Immature natural killer cell (primary cell): ENCODE measurements around the gene DNMT1. TPM values are rescaled to one million over a fixed set of nuclear protein-coding genes. Genes with fewer than 3 reads are reported as not detected.
"Not testable (repeated sequence)": the region's sequence is repeated elsewhere in the genome, so short reads cannot be mapped to it uniquely, and the experiment has no call there.

ENCODE experiments used
- DNase-seq, 3 donors: peaks; one replicate each; pipeline ENCODE4 v3.0.0; 2022; ENCODE audit warnings: mixed read lengths in 1 of 3
- H3K27ac Mint-ChIP-seq, 6 donors: one replicate each; pipeline ENCODE4 v1.8.0; 2020; ENCODE audit warnings: mixed read lengths in 6 of 6, mild to moderate bottlenecking in 5 of 6, inconsistent platforms in 4 of 6, moderate library complexity in 3 of 6
- H3K27me3 Mint-ChIP-seq, 3 donors: one replicate each; pipeline ENCODE4 v1.8.0; 2020 to 2021; ENCODE audit warnings: low read depth in 3 of 3, mild to moderate bottlenecking in 3 of 3, mixed read lengths in 3 of 3, moderate library complexity in 3 of 3, inconsistent platforms in 1 of 3
- H3K36me3 Mint-ChIP-seq, 3 donors: one replicate each; pipeline ENCODE4 v1.8.0; 2020; ENCODE audit warnings: mixed read lengths in 3 of 3, inconsistent platforms in 2 of 3, mild to moderate bottlenecking in 2 of 3
- H3K4me1 Mint-ChIP-seq, 2 donors: one replicate each; pipeline ENCODE4 v1.8.0; 2020; ENCODE audit warnings: inconsistent platforms in 2 of 2, mild to moderate bottlenecking in 2 of 2, mixed read lengths in 2 of 2, moderate library complexity in 1 of 2
- H3K4me3 Mint-ChIP-seq, 5 donors: one replicate each; pipeline ENCODE4 v1.8.0; 2020; ENCODE audit warnings: mild to moderate bottlenecking in 5 of 5, mixed read lengths in 5 of 5, inconsistent platforms in 3 of 5, moderate library complexity in 3 of 5
- H3K9me3 Mint-ChIP-seq, 6 donors: one replicate each; pipeline ENCODE4 v1.8.0; 2020; ENCODE audit warnings: mild to moderate bottlenecking in 6 of 6, mixed read lengths in 6 of 6, inconsistent platforms in 4 of 6, moderate library complexity in 3 of 6
- polyA plus RNA-seq, 3 donors: library from polyadenylated mRNA; unstranded; fragments of 300-500 nt; fragmentation: Illumina TruSeq; gene quantifications; one replicate each; pipeline ENCODE4 v1.2.3, GENCODE V29; 2021

DNMT1 gene
- polyA plus RNA-seq = 100 to 1,000 TPM in 1 of 3 donors, 10 to 100 TPM in 2; 21.8 to 162 (median 43.3) TPM

DNA sequence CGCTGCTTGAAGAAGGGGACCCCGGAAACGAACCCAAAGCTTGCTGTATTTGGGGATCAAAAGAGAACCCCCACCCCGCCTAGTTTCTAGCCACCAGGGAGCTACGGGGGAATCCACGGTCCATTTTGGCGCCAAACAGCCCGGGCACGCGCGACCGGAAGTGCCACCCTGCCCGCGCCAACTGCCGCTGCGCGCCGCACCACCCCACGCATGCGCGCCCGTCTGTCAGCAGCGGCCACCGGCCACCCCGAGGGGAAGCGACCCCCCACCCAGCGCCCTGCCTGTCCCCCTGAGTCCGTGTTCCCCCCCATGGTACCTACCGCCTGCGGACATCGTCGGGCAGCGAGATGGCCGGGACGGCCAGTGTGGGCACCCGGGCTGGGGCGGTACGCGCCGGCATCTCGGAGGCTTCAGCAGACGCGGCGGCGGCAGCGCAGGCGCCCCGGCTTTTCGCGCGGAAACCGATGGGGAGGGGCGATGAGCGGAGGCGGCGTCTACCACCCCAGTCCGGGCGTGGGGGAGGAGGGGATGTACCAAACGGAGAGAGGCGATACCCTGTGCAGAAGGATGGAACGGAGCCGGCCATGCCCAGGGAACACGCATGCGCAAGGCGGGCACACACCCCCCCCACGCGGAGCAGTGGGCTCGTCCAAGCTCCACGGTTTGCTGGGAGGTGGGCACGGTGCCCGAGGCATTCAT lies at the start of gene DNMT1:
TSS of gene DNMT1 (minus strand) at position 454 of the 699 bp plus-strand sequence. CDS start at position 400, 54 bp downstream.
- H3K27ac Mint-ChIP-seq = peak within 1 kb of the TSS; percentile 89 to 94 (median 92)
- H3K27me3 Mint-ChIP-seq = peaks cover 6 to 13% (median 7%) of the 10 kb centered on the region in 3 donors
- no peaks in the 10 kb centered on the region for H3K9me3 Mint-ChIP-seq
- H3K4me3 Mint-ChIP-seq = peak within 1 kb of the TSS; percentile 89 to 97 (median 93)
- H3K4me1 Mint-ChIP-seq = peaks cover 38 to 48% of the 10 kb centered on the region in 2 donors
- DNase-seq = peak; percentile 97
- H3K36me3 Mint-ChIP-seq = peaks cover 0 to 4% (median 0%) of the 10 kb centered on the region in 3 donors

DNA sequence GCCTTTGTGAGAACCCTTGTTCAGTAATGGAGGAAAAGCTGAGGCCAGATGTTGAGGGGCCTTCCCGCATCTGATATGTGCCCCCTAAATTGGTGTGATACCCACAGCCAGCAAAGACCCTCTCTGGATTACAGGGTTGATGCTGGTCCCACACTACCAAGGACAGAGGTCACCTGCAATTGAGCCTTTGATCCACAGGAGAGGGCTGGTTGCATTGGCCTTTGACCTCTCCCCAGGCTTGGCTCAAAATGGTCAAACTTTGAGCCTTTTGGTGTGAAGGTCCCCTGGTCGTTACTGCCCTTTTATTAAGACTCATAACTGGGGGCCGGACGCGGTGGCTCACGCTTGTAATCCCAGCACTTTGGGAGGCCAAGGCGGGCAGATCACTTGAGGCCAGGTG lies 48.9 kb upstream of the DNMT1 start:
- DNase-seq = no peak
- no peaks in the 10 kb centered on the region for H3K27me3 Mint-ChIP-seq
- H3K4me1 Mint-ChIP-seq = no peaks in the 10 kb centered on the region

DNA sequence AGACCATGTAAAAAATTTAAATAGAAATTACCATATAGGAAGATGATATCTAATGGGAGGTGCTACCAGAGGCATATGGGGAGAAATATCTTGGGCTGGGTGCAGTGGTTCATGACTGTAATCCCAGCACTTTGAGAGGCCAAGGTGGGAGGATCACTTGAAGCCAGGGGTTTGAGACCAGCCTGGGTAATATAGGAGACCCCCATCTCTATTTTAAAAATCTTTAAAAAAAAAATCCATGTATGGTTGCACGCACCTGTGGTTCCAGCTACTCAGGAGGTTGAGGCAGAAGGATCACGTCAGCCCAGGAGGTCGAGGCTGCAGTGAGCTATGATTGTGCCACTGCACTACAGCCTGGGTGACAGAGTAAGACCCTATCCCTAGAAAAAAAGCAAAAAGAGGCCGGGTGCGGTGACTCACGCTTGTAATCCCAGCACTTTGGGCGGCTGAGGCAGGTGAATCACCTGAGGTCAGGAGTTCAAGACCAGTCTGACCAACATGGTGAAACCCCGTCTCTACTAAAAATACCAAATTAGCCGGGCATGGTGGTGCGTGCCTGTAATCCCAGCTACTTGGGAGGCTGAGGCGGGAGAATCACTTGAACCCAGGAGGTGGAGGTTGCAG lies 47.2 kb upstream of the DNMT1 start:
- not testable (repeated sequence) for H3K4me3 Mint-ChIP-seq, H3K9me3 Mint-ChIP-seq, H3K27ac Mint-ChIP-seq, DNase-seq, H3K27me3 Mint-ChIP-seq, H3K36me3 Mint-ChIP-seq, H3K4me1 Mint-ChIP-seq

More for the DNA sequence above, 48.9 kb upstream of the DNMT1 start:
- no peaks in the 10 kb centered on the region for H3K36me3 Mint-ChIP-seq
- H3K9me3 Mint-ChIP-seq = no peaks in the 10 kb centered on the region
- no peak overlapping the region for H3K4me3 Mint-ChIP-seq
- no peak overlapping the region for H3K27ac Mint-ChIP-seq

DNA sequence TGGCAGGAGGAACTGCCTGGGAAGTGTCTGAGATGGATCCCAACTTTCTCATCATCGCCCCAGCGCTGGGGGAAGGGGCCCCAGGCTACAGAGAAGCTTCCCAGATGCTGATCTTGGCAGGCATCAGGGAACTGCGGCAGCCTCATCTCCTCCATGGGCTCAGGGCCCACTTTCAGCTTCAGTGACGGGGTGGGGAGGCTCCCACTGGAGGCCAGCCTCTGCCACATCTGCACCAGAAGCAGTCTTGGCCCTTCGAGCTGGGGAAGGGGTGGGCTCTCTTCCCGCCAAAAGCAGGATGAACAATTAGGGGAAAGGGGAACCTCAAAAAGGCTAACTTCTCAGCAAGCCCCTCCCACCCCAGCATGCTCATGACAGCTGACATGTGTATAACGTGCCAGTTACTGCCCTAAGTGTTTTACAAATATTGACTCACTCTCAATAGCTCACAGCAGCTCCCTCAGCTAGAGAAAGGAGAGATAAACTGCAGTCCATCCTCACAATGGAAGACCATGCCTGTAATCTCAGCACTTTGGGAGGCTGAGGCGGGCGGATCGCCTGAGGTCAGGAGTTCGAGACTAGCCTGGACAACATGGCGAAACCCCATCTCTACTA lies 43.5 kb upstream of the DNMT1 start:
- H3K9me3 Mint-ChIP-seq = no peaks in the 10 kb centered on the region
- H3K4me1 Mint-ChIP-seq = peaks cover 20 to 22% of the 10 kb centered on the region in 2 donors
- H3K4me3 Mint-ChIP-seq = peak overlapping the region in 1 of 5 donors; percentile 13
- no peak for DNase-seq
- H3K27ac Mint-ChIP-seq = peak overlapping the region in 4 of 6 donors; percentile 13 to 48 (median 29)
- no peaks in the 10 kb centered on the region for H3K36me3 Mint-ChIP-seq
- peaks cover 0 to 9% (median 0%) of the 10 kb centered on the region in 3 donors for H3K27me3 Mint-ChIP-seq

DNA sequence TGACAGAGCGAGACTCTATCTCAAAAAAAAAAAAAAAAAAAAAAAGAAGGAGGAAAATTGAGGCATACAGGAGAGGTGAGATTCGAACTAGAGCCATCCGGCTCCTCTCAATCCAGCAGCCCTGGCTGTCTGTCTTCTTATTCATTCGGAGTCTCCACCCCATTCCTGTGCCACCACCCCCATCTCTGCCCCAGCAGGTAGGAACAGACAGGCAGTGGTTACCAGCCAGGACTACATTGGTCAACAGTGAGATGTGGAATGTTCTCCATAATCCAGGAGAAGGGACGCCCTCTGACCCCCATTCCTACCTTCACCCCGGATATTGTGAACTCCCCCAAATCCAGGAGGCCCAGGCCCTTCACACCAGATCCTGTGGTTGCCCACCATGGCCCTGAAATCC lies 42.9 kb upstream of the DNMT1 start:
- Mint-ChIP-seq H3K4me1 (peaks cover 20 to 22% of the 10 kb centered on the region in 2 donors), H3K9me3 (no peaks in the 10 kb centered on the region), H3K36me3 (no peaks in the 10 kb centered on the region), H3K4me3 (peak overlapping the region in 1 of 5 donors; percentile 13), H3K27me3 (peaks cover 0 to 9% (median 0%) of the 10 kb centered on the region in 3 donors), H3K27ac (peak overlapping the region in 4 of 6 donors; percentile 7 to 48 (median 29))
- no peak for DNase-seq

DNA sequence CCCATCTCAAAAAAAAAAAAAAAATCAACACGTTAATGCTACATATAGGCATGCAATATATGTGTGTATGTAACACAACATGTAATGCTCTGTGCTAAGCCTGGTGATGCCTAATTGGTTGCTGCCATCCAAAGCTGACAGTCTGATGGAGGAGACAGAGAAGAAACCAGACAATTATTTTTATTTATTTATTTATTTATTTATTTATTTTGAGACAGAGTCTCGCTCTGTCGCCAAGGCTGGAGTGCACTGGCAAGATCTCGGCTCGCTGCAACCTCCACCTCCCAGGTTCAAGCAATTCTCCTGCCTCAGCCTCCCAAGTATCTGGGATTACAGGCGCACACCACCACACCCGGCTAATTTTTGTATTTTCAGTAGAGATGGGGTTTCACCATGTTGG lies 40.7 kb upstream of the DNMT1 start:
- not testable (repeated sequence) for H3K36me3 Mint-ChIP-seq, DNase-seq, H3K9me3 Mint-ChIP-seq
- peaks cover 0 to 13% (median 2%) of the 10 kb centered on the region in 3 donors for H3K27me3 Mint-ChIP-seq
- H3K27ac Mint-ChIP-seq = peak overlapping the region; percentile 95 to 99 (median 98)
- peak overlapping the region; percentile 83 to 91 (median 89) for H3K4me3 Mint-ChIP-seq
- H3K4me1 Mint-ChIP-seq = peaks cover 26 to 29% of the 10 kb centered on the region in 2 donors

DNA sequence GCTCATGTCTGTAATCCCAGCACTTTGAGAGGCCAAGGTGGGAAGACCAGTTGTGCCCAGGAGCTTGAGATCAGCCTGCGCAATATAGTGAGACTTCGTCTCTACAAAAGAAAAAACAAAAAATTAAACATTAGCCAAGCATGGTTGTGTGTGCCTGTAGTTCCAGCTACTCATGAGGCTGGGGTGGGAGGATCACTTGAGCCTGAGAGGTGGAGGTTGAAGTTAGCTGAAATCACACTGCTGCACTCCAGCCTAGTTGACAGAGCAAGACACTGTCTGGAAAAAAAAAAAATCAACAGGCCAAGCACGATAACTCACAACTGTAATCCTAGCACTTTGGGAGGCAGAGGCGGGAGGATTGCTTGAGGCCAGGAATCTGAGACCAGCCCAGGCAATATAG lies 40.2 kb upstream of the DNMT1 start:
- Mint-ChIP-seq H3K36me3 (no peaks in the 10 kb centered on the region), H3K27ac (peak overlapping the region; percentile 83 to 99 (median 98)), H3K27me3 (peaks cover 0 to 16% (median 2%) of the 10 kb centered on the region in 3 donors), H3K9me3 (no peaks in the 10 kb centered on the region), H3K4me3 (peak overlapping the region in 4 of 5 donors; percentile 8 to 91 (median 86)), H3K4me1 (peaks cover 26 to 29% of the 10 kb centered on the region in 2 donors)
- DNase-seq = no peak

DNA sequence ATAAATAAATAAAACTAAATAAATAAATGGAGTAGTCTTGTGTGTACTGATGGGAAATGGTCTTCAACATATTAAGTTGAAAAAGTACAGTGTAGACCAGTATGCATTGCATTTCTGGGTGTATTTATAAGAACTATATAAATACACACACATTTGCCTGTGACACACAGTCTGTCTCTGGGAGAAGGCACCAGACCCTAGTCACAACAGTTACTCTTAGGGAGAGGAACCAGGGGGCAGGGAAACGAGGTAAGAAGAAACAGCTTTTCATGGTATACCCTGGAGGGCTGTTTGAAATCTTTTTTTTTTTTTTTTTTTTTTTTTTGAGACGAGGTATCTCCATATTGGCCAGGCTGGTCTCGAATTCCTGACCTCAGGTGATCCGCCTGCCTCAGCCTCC lies 39.2 kb upstream of the DNMT1 start:
- no peak for DNase-seq
- H3K9me3 Mint-ChIP-seq = no peaks in the 10 kb centered on the region
- peaks cover 33 to 36% of the 10 kb centered on the region in 2 donors for H3K4me1 Mint-ChIP-seq
- H3K27ac Mint-ChIP-seq = peak overlapping the region in 2 of 6 donors; percentile 49 to 72
- H3K27me3 Mint-ChIP-seq = peaks cover 0 to 17% (median 2%) of the 10 kb centered on the region in 3 donors
- H3K4me3 Mint-ChIP-seq = no peak overlapping the region
- H3K36me3 Mint-ChIP-seq = no peaks in the 10 kb centered on the region

DNA sequence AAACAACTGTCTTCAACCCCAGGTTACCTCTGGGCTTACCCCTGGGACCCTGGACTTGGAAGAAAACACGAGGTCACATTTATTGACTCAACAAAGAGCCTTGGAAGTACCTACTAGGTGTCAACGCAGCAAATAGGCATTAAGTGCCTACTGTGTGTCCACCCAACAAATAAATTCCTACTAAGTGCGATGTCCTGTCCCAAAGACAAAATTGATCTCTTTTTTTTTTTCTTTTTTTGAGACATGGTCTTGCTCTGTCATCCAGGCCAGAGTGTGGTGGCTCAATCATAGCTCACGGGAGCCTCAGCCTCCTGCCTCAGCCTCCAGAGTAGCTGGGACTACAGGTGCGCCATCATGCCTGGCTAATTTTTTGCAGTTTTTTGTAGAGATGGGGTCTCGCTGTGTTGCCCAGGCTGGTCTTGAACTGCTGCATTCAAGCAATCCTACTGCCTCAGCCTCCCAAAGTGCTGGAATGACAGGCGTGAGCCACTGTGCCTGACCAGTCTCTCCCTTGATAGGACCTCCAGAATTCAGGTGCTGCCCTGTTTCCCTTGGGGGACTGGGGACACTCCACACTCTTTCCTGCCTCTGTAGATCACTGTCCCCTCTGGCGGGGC lies 37.0 kb upstream of the DNMT1 start:
- DNase-seq = no peak
- Mint-ChIP-seq H3K36me3 (no peaks in the 10 kb centered on the region), H3K27ac (peak overlapping the region; percentile 68 to 89 (median 86)), H3K27me3 (peaks cover 0 to 17% (median 2%) of the 10 kb centered on the region in 3 donors), H3K4me3 (peak overlapping the region; percentile 63 to 89 (median 77)), H3K4me1 (peaks cover 34 to 35% of the 10 kb centered on the region in 2 donors), H3K9me3 (no peaks in the 10 kb centered on the region)

DNA sequence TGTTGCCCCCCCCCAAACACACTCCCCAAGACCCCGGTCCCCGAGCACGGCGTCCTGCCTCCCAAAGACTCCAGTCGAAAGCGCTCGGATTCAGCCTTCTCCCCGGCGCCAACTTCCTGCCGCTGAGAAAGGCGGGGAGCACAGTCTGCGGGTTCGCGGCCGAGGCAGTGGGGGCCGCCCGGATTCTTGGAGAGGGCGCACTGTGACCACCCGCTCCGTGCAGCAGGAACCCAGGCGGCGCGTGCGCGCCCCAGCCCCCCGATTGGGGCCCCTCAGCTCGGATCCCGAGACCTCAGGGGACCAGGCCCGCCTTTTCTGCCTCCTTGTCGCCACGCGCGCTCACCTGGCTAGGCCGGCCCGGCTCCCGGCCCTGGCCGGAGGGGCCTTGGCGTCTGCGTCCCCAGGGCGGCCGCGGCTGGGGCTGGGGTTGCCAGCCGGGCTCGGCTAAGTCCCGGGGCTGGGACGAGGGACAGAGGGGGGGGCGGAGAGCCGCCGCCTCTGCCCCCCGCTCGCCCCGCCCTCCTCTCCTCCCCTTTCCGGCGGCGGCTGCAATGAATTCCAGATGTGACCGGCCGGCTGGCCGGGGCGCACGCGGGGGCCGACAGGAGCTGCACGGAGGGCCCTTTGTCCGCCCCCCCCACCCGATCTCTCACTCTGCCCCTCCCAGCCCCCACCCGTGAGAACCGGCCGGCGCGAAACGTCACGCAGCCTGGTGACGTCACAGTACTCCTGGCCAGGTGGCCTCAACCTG lies 36.3 kb upstream of the DNMT1 start, which contains the start of gene S1PR2:
TSS of gene S1PR2 (minus strand) at position 471 of the 751 bp plus-strand sequence. CDS start 6,426 bp downstream, outside the sequence.
- Mint-ChIP-seq H3K4me1 (peaks cover 27 to 29% of the 10 kb centered on the region in 2 donors), H3K27me3 (peaks cover 0 to 11% (median 2%) of the 10 kb centered on the region in 3 donors)
- DNase-seq = peak; percentile 67 to 70 (median 69)

DNA sequence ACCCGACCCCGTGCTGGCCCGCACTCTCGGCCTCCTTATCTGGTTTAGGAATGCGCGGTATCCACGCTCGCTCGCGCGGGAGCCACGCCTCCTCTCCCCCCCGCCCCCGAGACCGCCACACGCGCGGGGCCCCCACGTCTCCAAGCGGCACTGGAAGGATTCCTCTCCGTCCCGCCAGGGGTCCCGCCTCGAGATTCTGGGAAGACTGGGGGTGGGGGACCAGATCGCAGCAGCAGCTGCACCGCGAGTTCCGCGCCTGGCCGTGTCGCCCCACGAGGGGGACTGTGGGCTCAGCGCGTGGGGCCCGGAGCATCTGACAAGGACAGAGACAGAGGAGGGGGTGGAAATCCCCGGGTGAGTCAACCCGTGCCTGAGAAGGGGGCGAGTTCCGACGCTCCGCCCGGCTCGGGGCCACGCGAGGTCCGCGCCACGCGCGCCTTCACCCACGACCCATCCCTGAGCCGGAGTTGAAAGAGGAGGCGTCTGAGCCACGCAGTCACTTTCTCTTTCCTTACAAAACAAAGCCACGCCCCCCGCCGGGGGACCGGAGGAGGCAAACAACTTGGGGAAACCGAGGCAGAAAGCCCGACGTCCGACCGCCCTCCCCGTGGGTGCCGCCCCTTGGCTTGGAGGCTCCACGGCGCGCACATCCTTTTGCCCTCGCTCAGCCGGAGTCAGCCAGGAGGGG lies 35.6 kb upstream of the DNMT1 start:
- DNase-seq = peak; percentile 56 to 66 (median 65)
- Mint-ChIP-seq H3K9me3 (no peaks in the 10 kb centered on the region), H3K27ac (peak overlapping the region; percentile 43 to 89 (median 82)), H3K4me3 (peak overlapping the region; percentile 84 to 90 (median 87)), H3K36me3 (no peaks in the 10 kb centered on the region), H3K27me3 (peaks cover 0 to 10% (median 2%) of the 10 kb centered on the region in 3 donors), H3K4me1 (peaks cover 21% of the 10 kb centered on the region in 2 donors)

More for the DNA sequence above, 36.3 kb upstream of the DNMT1 start, which contains the start of gene S1PR2:
- H3K4me3 Mint-ChIP-seq = peak within 1 kb of the TSS; percentile 84 to 90 (median 87)
- H3K27ac Mint-ChIP-seq = peak within 1 kb of the TSS; percentile 68 to 89 (median 88)
- H3K36me3 Mint-ChIP-seq = no peaks in the 10 kb centered on the region
- H3K9me3 Mint-ChIP-seq = no peaks in the 10 kb centered on the region

DNA sequence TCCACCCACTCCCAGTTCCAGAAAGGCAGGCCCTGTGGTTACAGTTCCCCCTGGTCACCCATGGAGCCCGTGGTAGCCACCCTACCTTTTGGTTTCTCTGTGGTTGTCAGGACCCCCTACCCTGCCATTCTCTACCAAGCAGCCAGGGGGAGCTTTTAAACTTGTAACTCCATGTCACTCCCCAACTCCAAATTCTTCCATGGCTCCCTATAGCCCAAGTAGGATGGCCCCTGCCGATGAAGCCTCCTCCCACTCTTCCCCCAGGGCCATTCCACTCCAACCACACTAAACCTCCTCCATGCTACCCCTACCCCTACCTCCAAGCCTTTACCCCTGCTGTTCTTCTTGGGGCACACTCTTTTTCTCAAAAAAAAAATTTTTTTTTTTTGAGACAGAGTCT lies 34.2 kb upstream of the DNMT1 start:
- H3K4me3 Mint-ChIP-seq = peak overlapping the region in 4 of 5 donors; percentile 53 to 79 (median 72)
- peaks cover 0 to 10% (median 2%) of the 10 kb centered on the region in 3 donors for H3K27me3 Mint-ChIP-seq

More for the DNA sequence above, 34.2 kb upstream of the DNMT1 start:
- H3K27ac Mint-ChIP-seq = peak overlapping the region in 4 of 6 donors; percentile 48 to 86 (median 70)
- H3K36me3 Mint-ChIP-seq = peaks cover 0 to 4% (median 2%) of the 10 kb centered on the region in 3 donors
- H3K4me1 Mint-ChIP-seq = peaks cover 16% of the 10 kb centered on the region in 2 donors
- peak; percentile 40 to 47 (median 44) for DNase-seq
- peaks cover 0 to 2% (median 0%) of the 10 kb centered on the region in 6 donors for H3K9me3 Mint-ChIP-seq
